ENCODE results near the gene C1orf74.

C1orf74 gene

DNA sequence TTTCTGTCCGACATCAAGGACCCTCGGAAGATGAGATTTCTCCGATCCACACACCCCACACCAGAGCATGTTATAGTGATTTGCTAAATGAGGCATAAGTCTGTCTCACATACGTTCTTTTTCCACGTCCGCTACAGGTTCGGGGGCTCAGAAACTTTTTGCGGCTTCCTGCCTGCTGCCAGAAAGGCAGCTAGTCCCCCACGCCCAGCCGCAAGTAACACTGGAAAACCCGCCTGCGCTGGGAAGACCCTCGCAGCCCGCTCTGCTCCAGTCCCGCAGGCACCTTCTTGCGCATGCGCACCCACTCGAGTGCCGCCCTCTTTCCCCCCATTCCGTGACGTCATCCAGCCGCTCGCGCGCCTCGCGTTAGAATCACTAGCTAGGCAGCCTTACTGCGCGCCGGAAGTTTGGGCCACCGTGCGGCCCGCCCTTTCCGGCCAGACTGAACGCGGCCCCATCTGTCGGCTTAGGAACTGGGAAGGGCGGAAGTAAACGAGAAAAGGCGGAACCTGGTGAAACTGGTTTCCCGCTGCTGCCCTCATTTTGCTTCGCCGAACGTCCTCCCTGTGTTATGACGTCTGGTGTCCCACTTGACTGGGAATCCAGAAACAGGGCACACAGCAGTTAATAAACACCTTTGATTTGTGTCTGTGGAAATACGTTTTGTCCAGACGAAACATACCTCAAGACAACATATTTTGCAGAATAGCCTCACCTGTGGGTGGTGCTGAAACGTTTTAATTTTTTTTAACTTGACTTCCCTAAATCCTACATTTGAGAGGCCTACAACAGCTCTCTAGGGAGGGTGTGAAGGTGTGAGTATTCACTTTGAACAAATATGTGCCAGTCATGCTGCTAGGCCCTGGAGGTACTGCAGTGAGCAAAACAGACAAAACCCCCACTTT, at the start of gene C1orf74:
Gene C1orf74 (minus strand): TSS at position 295 of the 905 bp plus-strand sequence. CDS start 925 bp downstream, outside the sequence.
- DNase-seq (ENCODE audit: low read depth) = peak; percentile 100

DNA sequence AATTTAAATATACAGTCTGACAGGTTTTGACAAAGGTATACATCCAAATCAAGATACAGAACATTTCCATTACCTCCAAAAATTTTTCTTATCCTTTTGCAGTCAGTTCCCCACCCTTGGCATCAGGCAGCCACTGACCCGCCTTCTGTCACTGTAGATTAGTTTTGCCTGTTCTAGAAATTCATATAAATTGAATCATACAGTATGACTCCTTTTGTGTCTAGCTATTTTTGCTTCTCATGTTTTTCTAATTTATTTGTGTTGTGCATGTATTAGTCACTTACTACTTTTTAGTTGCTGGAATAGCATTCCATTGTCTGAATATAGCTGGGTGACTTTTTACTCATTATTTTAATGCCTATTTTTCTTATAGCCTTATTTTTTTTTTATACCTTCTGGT, 47.3 kb upstream of the C1orf74 start:
- DNase-seq (ENCODE audit: low read depth) = no peak

DNA sequence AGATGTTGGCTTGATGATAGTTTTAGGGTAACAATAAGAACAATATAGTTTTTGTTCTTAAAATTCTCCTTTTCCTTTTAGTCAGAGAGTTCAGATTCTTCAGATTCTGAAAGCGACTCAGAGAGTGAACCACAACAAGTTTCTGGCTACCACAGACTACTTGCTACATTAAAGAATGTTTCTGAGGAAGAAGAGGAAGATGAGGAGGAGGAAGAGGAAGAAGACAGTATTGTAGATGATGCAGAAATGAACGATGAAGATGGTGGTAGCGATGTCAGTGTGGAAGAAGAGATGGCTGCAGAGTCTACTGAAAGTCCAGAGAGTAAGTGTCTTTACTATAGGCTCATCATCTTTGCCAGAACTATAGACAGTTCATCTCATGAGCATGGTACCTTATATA, 46.4 kb upstream of the C1orf74 start:
- no peak for DNase-seq (ENCODE audit: low read depth)

DNA sequence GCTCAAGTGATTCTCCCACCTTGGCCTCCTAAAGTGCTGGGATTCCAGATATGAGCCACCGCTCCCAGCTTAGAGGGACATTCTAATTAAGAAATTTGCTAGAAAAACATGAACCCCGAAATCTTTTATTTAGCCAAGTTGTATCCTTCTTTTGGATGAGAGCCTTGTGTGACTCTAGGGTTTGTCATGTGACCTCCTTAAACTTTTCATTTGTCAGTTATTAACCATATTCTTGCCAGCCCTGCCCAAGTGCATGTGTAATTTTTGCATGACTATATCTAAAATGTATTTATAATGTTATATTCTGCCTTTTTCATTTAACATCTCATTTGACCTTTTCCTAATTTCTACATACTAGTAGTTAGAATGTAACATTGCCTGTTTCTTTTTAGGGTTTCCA, 45.4 kb upstream of the C1orf74 start:
- DNase-seq (ENCODE audit: low read depth) = no peak

DNA sequence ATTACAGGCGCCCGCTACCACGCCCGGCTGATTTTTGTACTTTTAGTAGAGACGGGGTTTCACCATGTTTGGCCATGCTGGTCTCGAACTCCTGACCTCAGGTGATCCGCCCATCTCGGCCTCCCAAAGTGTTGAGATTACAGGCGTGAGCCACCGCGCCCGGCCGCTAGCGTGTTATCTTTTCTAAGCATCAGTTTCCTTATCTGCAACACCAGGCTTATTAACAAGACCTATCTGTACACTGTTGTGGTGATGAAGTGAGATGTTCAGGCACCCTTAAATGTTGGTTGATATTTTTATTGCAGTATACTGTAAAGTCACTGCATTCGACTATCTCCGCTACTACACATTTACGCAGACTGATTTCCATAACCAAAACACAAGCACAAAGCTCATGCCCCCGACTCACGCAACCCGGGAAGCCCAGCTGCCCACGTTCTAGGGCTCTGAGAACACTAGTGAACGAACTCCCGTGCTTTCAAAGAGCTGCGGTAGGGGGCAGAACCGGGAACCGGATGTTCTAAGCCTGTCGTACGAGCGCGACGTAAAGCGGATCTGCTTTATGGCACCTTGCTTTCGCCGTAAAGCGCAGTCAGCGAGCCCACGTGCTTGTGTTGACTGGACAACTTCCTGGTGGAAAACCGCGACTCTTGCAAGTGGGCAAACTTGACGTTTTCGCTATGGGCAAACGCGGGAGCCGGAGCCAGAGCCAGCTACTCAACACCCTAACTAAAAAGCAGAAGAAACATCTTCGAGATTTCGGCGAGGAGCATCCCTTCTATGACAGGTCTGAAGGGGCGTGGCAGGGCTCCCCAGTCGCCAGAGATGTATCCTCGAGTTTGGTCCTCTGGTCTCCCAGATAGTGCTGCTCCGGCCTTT, 43.3 kb upstream of the C1orf74 start, which contains the start of gene UTP25:
Gene UTP25 (plus strand): TSS at position 589 of the 879 bp plus-strand sequence. CDS start 92 bp downstream, at position 681.
- peak; percentile 91 for DNase-seq (ENCODE audit: low read depth)

DNA sequence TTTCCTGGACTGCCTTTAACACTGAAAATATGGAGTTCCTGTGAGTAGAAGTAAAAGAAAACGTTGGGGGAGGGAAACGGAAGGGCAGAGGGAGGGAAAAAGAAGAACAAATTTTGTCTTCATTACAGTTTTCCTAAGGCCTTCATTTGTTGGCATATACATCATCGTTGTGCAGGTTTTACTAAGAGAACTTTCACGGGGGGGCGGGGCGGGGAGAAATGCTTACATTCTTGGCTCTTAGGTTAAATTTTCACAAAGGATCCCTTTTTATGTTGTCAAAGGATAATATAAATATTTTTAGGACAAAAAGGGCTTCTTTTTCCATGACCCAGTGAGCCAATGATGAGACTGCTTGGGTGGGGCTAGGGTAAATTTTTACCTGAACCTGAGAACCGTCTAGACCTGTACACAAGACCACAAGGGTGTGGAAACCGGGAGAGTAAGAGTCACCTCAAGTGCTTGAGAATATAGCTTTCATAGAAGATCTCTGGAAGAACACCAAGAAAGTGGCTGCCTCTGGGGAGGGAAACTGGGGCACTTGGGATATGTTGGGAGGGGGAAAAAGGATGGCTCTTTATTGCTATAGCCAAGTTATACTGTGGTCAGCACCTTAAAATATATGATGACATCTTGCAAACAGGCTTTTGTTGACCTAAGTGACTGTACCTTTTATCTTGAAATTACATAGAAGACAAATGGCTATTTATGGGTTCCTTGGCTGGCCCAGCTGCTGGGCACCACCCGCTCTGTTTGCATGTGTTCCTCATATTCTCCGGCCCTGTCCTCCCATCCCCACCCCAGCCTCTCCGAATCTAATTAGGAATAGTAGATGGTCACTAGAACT, 41.5 kb upstream of the C1orf74 start:
- DNase-seq (ENCODE audit: low read depth) = no peak

DNA sequence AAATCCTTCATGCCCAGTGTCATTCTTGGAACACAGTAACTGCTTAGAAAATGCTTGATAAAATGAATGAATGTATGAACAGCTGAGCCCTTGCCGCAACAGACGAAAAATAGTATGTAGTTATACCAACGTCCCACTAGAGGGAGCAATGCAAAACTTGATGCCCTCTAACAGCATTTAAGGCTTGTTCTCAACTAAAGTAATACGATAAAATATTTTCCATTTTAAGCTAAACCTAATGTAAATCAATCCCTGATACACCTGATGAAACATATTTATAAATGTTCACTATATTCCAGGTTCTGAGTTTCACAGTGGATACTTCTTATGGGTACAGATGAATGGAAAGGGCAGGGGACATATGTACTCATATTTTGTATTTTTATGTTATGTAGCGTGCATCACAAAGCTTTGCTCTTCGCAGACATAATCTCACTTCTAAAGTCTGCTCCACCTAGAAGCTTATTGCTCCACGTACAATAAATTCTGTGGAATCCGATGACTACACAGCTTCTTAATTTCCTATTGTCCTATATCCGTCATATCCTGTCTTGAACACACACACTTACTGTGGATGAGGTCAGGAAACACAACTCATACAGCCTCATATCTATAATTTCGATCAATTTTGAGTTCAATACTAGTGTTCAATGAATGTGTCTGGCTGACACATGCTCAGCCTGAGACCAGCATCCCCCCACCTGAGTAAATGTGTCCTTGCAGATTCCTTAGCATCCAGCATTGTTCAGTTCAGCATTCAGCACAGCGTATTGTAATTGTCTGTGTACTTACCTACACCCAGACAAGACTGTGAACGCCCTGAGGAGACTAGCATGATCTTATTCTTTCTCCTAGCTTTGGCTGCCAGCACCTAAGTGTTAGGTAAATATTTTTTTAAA, 39.0 kb upstream of the C1orf74 start:
- DNase-seq (ENCODE audit: low read depth) = no peak

DNA sequence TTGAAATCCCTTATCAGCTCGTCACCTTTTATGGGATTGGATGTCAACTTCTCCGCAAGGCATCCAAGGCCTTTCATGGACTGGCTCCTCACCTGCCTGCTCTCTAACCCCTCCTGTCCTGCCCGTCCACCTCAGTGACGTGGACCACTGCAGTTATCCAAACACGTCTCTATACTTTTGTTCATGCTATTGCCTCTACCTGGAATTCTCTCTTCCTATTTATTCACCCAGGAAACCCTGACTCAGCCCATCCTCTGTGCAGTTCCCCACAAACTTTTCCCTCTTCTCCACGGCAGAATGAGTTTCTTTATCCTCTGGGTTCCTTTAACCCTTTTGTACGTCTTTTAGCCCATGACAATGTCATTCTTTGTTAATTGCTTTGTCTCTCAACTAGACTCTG, 38.3 kb upstream of the C1orf74 start:
- no peak for DNase-seq (ENCODE audit: low read depth)

DNA sequence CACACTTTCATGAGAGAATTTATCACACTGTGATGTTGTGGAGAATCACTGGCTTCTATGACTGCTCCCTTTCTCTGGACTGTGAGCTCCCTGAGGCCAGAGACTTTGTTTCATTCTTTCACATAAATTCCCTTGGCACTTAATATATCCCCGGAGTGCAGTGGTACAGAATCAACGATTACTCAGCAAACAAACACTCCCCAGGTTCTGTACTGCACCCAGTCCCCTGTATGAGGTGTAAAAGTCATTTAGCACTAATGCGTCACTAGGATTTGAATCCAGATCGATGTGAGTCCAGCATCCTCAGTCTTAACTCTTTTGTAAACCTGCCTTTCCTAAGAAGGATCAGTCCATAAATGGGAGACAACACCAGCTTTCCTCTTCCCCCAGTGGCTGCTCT, 36.6 kb upstream of the C1orf74 start:
- no peak for DNase-seq (ENCODE audit: low read depth)

DNA sequence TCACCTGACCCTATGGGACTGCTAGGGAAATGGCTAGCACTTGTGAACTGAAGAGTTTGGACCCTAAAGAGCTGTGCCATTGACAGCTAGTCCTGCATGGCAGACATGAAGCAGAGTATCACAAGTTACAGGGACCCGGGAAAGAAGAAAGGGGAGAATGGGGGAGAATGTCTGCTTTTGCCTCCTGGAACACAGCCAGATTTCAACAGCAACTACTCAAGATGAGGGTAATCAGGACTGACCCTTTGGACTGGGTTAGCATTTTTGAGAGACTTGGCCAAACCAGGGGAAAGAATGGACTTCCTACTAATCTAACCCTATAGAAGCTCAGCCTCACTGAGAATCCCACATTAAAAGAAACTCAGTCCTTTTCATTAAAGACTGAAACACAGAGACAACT, 34.7 kb upstream of the C1orf74 start:
- no peak for DNase-seq (ENCODE audit: low read depth)

DNA sequence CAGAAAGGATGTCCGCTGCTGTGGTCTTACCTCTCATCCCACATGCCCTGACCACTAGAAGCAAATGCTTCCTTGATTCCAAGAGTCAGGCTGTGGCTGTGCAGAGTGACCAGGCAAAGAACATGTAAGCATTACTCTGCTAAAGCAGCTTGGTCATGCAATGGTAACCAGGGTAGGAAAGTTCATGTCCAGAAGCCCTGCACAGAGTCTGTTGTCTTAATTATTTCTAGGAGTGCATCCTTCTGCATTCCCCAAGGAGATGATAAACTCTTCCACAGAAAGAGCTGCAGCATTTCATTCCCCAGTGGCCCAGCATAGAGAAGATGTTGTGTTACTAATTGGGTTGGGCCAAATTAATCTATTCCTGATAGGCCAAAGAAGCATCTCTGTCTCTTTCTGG, 33.3 kb upstream of the C1orf74 start:
- no peak for DNase-seq (ENCODE audit: low read depth)

DNA sequence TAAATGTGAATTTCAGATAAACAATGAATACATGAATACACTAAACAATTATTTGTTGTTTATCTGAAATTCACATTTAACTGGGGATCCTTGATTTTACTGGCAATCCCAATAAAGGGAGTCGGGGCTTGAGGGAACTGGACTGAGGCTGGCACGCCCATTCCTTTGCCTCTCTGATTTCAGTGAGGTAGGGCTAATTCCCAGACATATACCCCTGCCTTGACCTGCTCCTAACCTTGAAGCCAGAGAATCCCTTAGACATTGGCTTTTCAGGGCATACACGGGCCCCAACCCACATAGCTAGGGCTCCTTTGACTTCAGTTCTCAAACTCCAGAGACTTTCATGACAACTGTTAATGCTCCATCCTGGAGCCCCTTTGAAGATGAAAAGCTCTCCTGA, 32.6 kb upstream of the C1orf74 start:
- DNase-seq (ENCODE audit: low read depth) = no peak

DNA sequence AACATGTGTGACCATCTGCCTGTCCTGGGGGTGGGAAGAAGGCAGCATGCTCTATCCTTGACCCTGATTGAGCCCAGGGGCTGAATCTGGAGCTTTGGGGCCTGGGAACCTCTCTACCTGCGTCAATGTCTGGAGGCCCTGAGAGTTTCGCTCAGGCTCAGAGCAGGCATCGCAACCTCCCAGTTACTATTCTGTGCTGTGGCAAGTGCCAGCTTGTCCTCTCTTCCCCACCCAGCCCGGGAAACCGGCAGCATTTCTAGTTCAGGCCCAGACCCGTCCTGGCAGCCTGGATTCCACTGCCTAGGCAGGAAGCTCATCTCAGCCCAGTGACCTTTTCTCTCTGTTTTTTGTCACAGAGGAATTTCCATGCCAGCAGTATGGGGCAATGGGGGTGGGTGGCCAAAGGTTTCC, 31.6 kb upstream of the C1orf74 start:
- no peak for DNase-seq (ENCODE audit: low read depth)

DNA sequence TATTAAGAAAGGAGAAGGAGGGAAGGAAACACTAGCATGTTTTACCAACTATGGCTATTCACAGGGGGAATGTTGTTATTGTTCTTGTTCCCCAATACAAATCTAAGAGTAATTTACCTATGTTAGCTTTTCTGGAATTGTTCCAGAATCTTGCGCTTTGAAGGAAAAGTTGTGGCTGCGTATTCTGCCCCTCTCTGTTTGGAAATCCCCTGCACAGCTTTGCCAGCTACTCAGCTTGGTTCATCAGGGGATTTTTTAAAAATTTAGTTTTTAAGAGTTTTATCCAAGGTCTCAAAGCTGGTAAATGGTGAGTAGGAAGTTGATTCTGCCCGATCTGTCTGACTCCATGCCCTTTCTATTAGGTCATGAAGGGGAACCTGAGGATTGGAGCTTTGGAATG, 31.1 kb upstream of the C1orf74 start:
- DNase-seq (ENCODE audit: low read depth) = no peak

DNA sequence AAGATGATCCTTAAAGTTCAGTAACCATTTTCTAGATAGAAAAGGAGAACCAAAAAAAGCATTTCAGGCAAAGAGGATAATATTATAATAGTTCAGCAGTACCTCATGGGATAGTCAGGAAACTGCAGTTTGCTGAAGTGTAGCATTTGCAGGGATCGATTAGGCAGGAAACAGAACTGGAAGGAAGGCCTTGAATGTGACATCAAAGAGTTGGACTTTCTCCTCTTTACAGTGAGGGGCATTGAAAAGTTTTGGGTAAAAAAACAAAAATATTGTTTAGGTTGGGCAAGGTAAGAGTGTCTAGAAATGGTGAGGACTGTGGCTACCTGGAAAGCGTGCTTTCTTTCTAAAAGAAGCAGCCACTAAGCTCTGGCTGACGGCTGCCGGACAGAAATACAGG, 29.5 kb upstream of the C1orf74 start:
- no peak for DNase-seq (ENCODE audit: low read depth)

DNA sequence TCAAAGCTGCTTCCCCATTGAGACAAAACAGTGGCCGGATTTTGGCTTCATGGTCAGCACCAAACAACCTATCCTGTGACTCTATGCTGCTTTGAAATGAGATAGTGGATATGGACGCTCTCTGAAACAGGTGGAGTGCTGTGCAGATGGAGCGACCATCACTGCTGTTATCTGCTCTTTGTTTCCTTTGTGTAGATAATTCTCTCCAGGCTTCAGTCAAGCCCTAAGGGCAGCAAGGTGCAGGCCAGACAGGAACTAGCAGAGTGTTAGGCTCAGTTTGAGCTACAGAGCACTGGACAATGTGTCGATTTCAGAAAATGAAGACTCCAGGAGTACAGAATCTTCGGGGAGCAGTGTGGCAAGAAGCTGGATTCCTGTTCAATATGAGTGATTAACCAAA, 26.4 kb upstream of the C1orf74 start:
- DNase-seq (ENCODE audit: low read depth) = no peak

DNA sequence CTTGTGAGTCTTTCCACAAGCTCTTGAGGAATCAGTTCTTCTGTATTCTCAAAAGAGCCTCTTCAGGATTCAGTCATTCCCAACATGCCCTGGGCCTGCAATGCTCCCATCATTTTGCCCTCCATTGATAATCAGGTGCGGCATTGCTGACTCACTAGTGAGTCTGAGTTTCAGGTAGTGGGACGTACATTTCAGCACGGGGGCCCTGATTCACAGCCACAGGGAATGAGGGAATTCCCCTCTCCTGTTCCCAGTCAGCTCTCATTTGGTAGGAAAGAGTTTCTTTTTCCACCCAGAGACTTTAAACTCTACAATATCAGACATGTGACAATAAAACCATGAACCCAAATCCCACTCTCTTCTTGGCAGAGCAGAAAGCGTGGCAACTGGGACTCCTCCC, 25.3 kb upstream of the C1orf74 start:
- no peak for DNase-seq (ENCODE audit: low read depth)

DNA sequence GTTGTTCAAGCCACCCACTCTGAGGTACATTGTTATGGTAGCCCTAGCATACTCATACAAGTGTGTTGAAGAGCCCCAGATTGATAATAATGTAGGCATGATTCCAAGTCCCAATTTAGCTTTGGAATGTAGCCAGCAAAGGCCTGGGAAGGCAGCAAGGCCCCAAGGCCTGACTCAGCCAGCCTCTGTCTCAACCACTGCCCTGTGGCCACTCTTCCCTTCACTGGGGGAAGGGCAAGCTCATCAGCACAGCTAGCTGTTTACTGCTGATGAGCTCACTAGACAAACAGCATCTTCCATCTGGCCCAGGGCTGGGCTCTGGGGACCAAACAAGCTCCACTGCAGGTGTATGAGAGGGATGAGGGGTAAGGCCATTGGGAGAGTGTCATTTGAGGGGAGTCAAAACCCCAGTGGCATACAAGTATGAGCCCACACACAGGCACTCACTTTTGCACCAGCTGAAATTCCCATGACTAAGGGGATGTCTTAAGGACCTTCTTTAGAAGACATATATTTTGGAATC, 23.8 kb upstream of the C1orf74 start:
- DNase-seq (ENCODE audit: low read depth) = no peak

DNA sequence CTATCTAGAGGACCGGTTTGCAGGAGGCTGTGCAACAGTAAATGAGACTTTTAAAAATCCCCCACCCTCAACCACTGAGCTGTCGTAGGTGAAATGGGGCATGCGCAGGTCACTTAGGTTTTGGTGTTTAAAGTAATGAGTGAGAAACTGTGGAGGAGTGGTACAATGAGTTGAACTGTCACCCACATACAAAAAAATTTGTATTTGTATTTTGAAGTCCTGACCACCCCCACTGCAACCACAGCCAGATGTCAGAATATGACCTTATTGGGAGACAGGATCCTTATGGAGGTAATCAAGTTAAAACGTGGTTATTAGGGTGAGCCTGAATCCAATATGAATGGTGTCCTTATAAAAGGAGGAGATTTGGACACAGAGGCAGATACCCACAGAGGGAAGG, 23.1 kb upstream of the C1orf74 start:
- no peak for DNase-seq (ENCODE audit: low read depth)

DNA sequence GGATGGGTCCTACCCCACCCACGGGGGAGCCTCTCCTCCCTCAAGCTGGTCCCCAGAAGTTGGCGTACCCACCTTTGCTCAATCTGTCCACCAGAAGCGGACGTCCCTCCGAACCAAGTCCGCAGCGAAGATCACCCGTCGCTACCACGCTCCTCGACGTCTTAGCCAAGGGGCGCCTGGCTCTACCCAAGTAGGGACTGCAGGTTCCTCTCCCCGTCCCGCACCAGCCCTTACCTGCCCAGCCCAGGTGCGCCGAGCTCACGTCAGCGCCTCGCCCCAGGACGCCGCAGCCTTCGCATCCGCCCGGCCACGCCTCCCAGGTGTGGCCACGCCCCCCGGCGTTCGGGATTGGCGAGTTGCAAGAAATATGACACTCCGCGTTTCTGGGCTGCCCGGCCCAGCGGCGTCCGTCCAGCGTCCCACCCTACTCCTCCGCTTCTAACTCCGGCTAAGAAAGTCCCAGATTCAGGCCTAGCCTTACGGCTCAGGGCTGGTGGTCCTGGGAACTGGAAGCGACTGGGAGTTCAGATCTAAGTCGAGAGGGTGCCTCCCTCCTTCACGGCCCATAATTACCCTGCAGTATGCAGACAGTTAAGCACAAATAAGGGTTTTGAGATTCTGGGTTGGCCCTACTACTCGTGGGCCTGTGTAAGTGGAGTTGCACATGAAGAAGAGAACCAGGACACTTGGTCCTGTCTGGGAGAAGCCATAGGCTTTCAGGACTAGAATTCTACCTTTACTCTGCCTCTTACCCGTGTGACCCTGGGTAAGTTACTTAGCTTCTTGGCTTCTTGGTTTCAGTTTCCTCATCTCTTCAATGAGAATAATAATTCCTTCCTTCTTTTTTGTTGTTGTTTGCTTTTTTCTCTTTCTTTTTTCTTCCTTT, 21.8 kb upstream of the C1orf74 start, which contains the start of gene IRF6:
Gene IRF6 (minus strand): TSS at position 268 of the 886 bp plus-strand sequence. CDS start 4,729 bp downstream, outside the sequence.
- peak; percentile 67 for DNase-seq (ENCODE audit: low read depth)

All from stimulated activated CD8-positive, alpha-beta memory T cell treated with anti-CD3 and anti-CD28 coated beads, Interleukin-4, amount 100 ng/mL, for 24 hours (primary cell).